Measurements from ENCODE around the gene KHDC4. TPM values are rescaled to one million over a fixed set of nuclear protein-coding genes. Genes with fewer than 3 reads are reported as not detected.

KHDC4 gene
- total RNA-seq, 1 experiment from 2014 or later = 90.9 TPM

DNA sequence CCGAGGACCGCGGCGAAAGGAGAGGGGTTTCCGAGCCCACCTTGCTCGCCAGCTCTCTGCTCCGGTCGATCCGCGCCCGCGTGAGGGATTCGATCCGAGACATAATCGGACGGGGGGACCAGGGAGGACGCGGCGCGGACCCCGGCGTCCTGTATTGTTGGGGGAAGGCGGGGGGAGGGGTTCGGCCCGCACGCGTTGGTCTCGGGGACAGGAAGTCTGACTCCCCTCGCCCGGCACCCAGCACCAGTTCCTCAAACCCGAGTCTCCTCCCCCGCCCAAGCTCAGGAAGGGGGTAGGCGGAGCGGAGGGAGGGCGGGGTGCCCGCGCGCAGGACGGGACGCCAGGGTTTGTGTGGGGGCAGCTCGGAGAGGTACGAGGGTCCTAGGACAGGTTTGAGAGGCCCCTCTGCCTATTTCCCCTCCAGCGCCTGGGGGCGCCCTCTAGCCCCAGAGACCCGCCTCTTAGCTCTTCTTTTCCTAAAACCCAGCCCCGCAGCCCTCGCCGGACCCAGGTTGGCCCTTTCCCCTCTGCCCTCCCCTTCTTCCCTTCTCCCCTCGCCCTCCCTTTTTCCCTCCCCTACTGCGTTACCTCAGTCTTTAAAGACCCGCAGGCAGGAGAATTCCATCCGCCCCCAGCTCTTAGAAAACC lies 44.2 kb upstream of the KHDC4 start, which contains the start of gene ARHGEF2:
TSS of gene ARHGEF2 (minus strand) at position 223 of the 648 bp plus-strand sequence. CDS start at position 103, 120 bp downstream.
- H3K27ac Mint-ChIP-seq (ENCODE audit: low read depth, unreplicated experiment) = peak within 1 kb of the TSS; percentile 90

DNA sequence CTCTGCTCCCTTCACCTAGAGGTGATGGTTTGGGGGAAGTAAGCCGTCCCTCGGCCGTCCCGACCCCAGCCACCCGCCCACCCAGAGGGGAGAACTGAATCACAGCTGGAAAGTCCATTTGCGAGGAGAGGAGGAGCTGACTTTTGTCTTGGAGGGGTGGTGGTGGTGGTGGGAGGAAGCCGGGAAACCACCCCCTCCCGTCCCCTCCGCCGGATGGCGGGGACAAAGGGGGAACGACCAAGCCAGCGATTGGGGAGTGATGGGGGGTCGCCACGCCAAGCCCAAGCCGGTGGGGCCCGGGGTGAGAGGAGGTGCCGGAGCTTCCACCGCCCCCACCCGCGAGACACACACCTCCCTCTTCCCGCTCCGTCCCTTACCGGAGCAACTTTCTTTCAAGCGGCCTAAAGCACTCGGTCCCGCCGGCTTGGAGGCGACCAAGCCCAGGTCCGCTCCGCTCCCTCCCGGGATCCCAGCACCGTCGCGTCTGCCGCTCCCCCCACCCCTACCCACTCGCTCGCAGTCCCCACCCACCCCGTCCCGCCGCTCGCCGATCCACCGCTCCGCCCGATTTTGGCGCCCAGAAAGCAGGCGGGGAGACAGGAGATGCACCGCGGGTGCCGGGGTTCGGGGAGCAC lies 43.6 kb upstream of the KHDC4 start:
- intact Hi-C loops (cut with micrococcal nuclease) = no loop called here
- peak overlapping the region; percentile 81 for H3K4me3 Mint-ChIP-seq (ENCODE audit: unreplicated experiment)
- CTCF ChIA-PET = interaction anchor here (0.6 to 11.9 kb wide), 13 partner anchors 9 to 410 kb away, joined by 3 to 136 read pairs (median 4); partner anchors contain the start of genes KHDC4 and RXFP4
- peak; percentile 40 for DNase-seq (ENCODE audit: unreplicated experiment)
- peaks cover 21% of the 10 kb centered on the region for H3K36me3 Mint-ChIP-seq (ENCODE audit: insufficient read depth, unreplicated experiment)
- TF ChIP-seq, protein P1, sequence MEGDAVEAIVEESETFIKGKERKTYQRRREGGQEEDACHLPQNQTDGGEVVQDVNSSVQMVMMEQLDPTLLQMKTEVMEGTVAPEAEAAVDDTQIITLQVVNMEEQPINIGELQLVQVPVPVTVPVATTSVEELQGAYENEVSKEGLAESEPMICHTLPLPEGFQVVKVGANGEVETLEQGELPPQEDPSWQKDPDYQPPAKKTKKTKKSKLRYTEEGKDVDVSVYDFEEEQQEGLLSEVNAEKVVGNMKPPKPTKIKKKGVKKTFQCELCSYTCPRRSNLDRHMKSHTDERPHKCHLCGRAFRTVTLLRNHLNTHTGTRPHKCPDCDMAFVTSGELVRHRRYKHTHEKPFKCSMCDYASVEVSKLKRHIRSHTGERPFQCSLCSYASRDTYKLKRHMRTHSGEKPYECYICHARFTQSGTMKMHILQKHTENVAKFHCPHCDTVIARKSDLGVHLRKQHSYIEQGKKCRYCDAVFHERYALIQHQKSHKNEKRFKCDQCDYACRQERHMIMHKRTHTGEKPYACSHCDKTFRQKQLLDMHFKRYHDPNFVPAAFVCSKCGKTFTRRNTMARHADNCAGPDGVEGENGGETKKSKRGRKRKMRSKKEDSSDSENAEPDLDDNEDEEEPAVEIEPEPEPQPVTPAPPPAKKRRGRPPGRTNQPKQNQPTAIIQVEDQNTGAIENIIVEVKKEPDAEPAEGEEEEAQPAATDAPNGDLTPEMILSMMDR (IDR thresholded peaks at IDR 0.05; ENCODE audit: unreplicated experiment) = no peak
- peaks cover 83% of the 10 kb centered on the region for H3K4me1 Mint-ChIP-seq (ENCODE audit: insufficient read depth, unreplicated experiment)
- H3K27ac Mint-ChIP-seq (ENCODE audit: low read depth, unreplicated experiment) = peak overlapping the region; percentile 90
- BruUV-seq (replicated peaks) = no TSS peak
- POLR2A ChIA-PET = interaction anchor here (0.7 to 13.3 kb wide), 24 partner anchors 11 to 533 kb away, joined by 3 to 294 read pairs (median 4); partner anchors contain the start of genes GON4L, KHDC4, LAMTOR2 and PMF1
- H3K9me3 Mint-ChIP-seq (ENCODE audit: unreplicated experiment) = no peaks in the 10 kb centered on the region
- H3K27me3 Mint-ChIP-seq (ENCODE audit: insufficient read depth, unreplicated experiment) = no peaks in the 10 kb centered on the region

More for the DNA sequence above, 44.2 kb upstream of the KHDC4 start, which contains the start of gene ARHGEF2:
- POLR2A ChIA-PET = interaction anchor here (0.6 to 13.3 kb wide), 22 partner anchors 11 to 532 kb away, joined by 3 to 294 read pairs (median 4); partner anchors contain the start of genes KHDC4, LAMTOR2, PMF1 and RXFP4
- peaks cover 83% of the 10 kb centered on the region for H3K4me1 Mint-ChIP-seq (ENCODE audit: insufficient read depth, unreplicated experiment)
- intact Hi-C loops (cut with micrococcal nuclease) = no loop called here
- no TSS peak for BruUV-seq (replicated peaks)
- no peaks in the 10 kb centered on the region for H3K27me3 Mint-ChIP-seq (ENCODE audit: insufficient read depth, unreplicated experiment)
- H3K4me3 Mint-ChIP-seq (ENCODE audit: unreplicated experiment) = peak within 1 kb of the TSS; percentile 81
- H3K36me3 Mint-ChIP-seq (ENCODE audit: insufficient read depth, unreplicated experiment) = peaks cover 19% of the 10 kb centered on the region
- peak; percentile 89 for DNase-seq (ENCODE audit: unreplicated experiment)
- TF ChIP-seq, protein P1 (IDR thresholded peaks at IDR 0.05; ENCODE audit: unreplicated experiment) = no peak
- CTCF ChIA-PET = interaction anchor here (0.6 to 11.9 kb wide), 13 partner anchors 10 to 410 kb away, joined by 3 to 136 read pairs (median 4); partner anchors contain the start of genes KHDC4 and RXFP4
- no peaks in the 10 kb centered on the region for H3K9me3 Mint-ChIP-seq (ENCODE audit: unreplicated experiment)

DNA sequence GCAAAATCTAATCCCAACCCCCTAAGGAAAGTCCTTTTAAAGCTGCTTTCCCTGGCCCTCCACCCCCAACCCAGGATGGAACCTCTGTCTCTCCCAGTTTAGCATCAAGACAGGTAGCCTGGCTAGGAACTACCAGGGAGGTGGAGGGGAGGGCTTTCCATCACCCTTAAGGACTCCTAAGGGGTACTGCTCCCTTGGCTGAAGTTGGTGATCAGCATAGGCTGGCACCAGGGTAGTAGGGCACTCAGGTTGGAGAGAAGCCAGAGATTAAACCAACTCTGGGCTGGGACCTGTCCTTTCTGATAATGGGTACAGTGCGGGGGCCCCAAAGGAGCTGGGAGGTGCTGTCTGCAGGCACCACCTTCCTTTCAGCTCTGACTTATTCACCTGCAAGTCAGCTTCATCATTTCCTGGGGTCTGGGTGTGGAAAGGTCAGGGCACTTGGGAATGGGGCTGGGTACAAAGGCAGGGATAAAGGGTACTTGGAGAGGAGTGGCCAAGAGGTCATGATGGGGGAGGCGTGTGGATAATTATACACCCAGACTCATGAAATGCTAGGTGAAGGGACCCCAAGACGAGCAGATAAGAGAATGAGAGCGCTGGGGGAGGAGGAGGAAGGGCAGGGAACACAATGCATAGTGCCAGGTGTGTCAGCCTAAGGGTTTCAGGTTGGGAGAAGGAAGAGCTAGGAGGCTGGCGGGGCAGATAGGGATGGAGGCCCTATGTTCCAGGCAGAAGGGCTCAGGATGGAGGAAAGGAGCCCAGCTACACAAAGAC lies 42.9 kb upstream of the KHDC4 start:
- BruUV-seq (replicated peaks) = no TSS peak
- H3K9me3 Mint-ChIP-seq (ENCODE audit: unreplicated experiment) = no peaks in the 10 kb centered on the region
- ChIA-PET POLR2A (interaction anchor here (0.7 to 13.3 kb wide), 22 partner anchors 12 to 376 kb away, joined by 3 to 294 read pairs (median 4); partner anchors contain the start of genes GON4L, KHDC4, PMF1 and RXFP4), CTCF (interaction anchor here (0.6 to 11.9 kb wide), 11 partner anchors 11 to 250 kb away, joined by 3 to 136 read pairs (median 6); partner anchors contain the start of genes KHDC4 and RXFP4)
- intact Hi-C loops (cut with micrococcal nuclease) = no loop called here
- peak overlapping the region; percentile 90 for H3K27ac Mint-ChIP-seq (ENCODE audit: low read depth, unreplicated experiment)
- DNase-seq (ENCODE audit: unreplicated experiment) = peak; percentile 54
- H3K27me3 Mint-ChIP-seq (ENCODE audit: insufficient read depth, unreplicated experiment) = no peaks in the 10 kb centered on the region
- TF ChIP-seq, protein P1 (IDR thresholded peaks at IDR 0.05; ENCODE audit: unreplicated experiment) = no peak
- peak overlapping the region; percentile 81 for H3K4me3 Mint-ChIP-seq (ENCODE audit: unreplicated experiment)
- H3K4me1 Mint-ChIP-seq (ENCODE audit: insufficient read depth, unreplicated experiment) = peaks cover 83% of the 10 kb centered on the region
- peaks cover 28% of the 10 kb centered on the region for H3K36me3 Mint-ChIP-seq (ENCODE audit: insufficient read depth, unreplicated experiment)
